ENCODE results near the gene TNFRSF25.

GRCh38 chr1:6483017-6483760, 17.2 kb upstream of the TNFRSF25 start:
- TF ChIP-seq CTCF (conservative IDR thresholded peaks at IDR 0.05; ENCODE audit: low read depth in 2 of 2), result no peak
- TF ChIP-seq POLR2AphosphoS5 (IDR thresholded peaks at IDR 0.05; ENCODE audit: low read depth), result no peak
- no peak for TF ChIP-seq CREB1 (CRISPR knock-in tag; IDR thresholded peaks at IDR 0.05; ENCODE audit: low read depth)
- TF ChIP-seq ZNF462 (CRISPR knock-in tag; IDR thresholded peaks at IDR 0.05), result no peak
- no peak for TF ChIP-seq EZH2 (IDR thresholded peaks at IDR 0.05; ENCODE audit: low read depth, unreplicated experiment)
- TF ChIP-seq EZH2phosphoT487 (IDR thresholded peaks at IDR 0.05; ENCODE audit: unreplicated experiment), result no peak

All from GM23338 (cell line).